IMR-90 (cell line): ENCODE results near the gene PFKFB1. TPM values are rescaled to one million over a fixed set of nuclear protein-coding genes. Genes with fewer than 3 reads are reported as not detected.

Source experiments
- ATAC-seq: fragments of 200-7000 bp; cut with Tn5 transposase; 2 replicates; pipeline ENCODE4 v1.9.1; 2020; ENCODE audit warnings: low read depth, mild to moderate bottlenecking, moderate library complexity
- BruUV-seq: library from RNA; stranded (reverse); fragments of 400-500 nt; replicated peaks from 2 replicates; lab custom pipeline; 2021; lab: Mats Ljungman, UMichigan
- CTCF ChIA-PET: fragments of 300-600 bp; formaldehyde crosslinking; extraction: SDS; loops from one replicate; lab custom pipeline; 2021; ENCODE audit warnings: antibody characterized with exemption; lab: Yijun Ruan, JAX
- POLR2A ChIA-PET: fragments of 300-600 bp; sonication (Branson Sonifier 250); formaldehyde crosslinking; loops from one replicate; lab custom pipeline; 2022; ENCODE audit warnings: antibody characterized with exemption; ENCODE audit not compliant: unreplicated experiment; lab: Charles Lee
- DNase-seq: peaks from one replicate; pipeline ENCODE4 v3.0.0; 2013
- H2AFZ ChIP-seq: replicated peaks from 2 replicates; pipeline ENCODE3; 2013; ENCODE audit warnings: low read length, mild to moderate bottlenecking; ENCODE audit not compliant: poor library complexity
- H2AK5ac ChIP-seq: 2 replicates; pipeline ENCODE4 v1.6.1; 2013; ENCODE audit warnings: low read depth, low read length, inconsistent platforms
- H2AK9ac ChIP-seq: replicated peaks from 2 replicates; pipeline ENCODE3; 2013; ENCODE audit warnings: mild to moderate bottlenecking, low read depth, low read length, moderate library complexity; ENCODE audit not compliant: poor library complexity
- H2BK120ac ChIP-seq: 2 replicates; pipeline ENCODE4 v1.6.1; 2013; ENCODE audit warnings: low read depth, low read length, inconsistent platforms
- H2BK15ac ChIP-seq: 3 replicates; pipeline ENCODE4 v1.6.1; 2013; ENCODE audit warnings: low read depth, low read length, inconsistent platforms
- H2BK20ac ChIP-seq: 2 replicates; pipeline ENCODE4 v1.6.1; 2013; ENCODE audit warnings: low read depth, mild to moderate bottlenecking, inconsistent platforms, low read length, moderate library complexity
- H2BK5ac ChIP-seq: 2 replicates; pipeline ENCODE4 v1.6.1; 2013; ENCODE audit warnings: mild to moderate bottlenecking, low read depth, low read length, inconsistent platforms; ENCODE audit not compliant: poor library complexity, severe bottlenecking
- H3K14ac ChIP-seq: replicated peaks from 2 replicates; pipeline ENCODE4 v1.6.1; 2013; ENCODE audit warnings: low read depth, low read length, inconsistent platforms
- H3K18ac ChIP-seq: 2 replicates; pipeline ENCODE4 v1.6.1; 2013; ENCODE audit warnings: low read depth, low read length, control low read depth
- H3K23ac ChIP-seq: 2 replicates; pipeline ENCODE4 v1.6.1; 2013; ENCODE audit warnings: low read depth, low read length, inconsistent platforms
- H3K27ac ChIP-seq: 2 replicates; pipeline ENCODE4 v1.5.1; 2013; ENCODE audit warnings: mild to moderate bottlenecking, control low read depth, low read length; ENCODE audit not compliant: insufficient read depth
- H3K27me3 ChIP-seq: 2 replicates; pipeline ENCODE4 v1.6.1; 2013; ENCODE audit warnings: low read length; ENCODE audit not compliant: control insufficient read depth, insufficient read depth
- H3K36me3 ChIP-seq: 2 replicates; pipeline ENCODE4 v1.6.1; 2013; ENCODE audit warnings: low read length, mixed read lengths; ENCODE audit not compliant: control insufficient read depth, insufficient read depth
- H3K4ac ChIP-seq: 2 replicates; pipeline ENCODE4 v1.6.1; 2013; ENCODE audit warnings: low read depth, low read length, inconsistent platforms
- H3K4me1 ChIP-seq: 2 replicates; pipeline ENCODE4 v1.6.1; 2013; ENCODE audit warnings: low read length, mixed read lengths; ENCODE audit not compliant: control insufficient read depth, insufficient read depth
- H3K4me2 ChIP-seq: 2 replicates; pipeline ENCODE4 v1.6.1; 2013; ENCODE audit warnings: low read depth, mild to moderate bottlenecking, control low read depth, low read length, moderate library complexity
- H3K4me3 ChIP-seq: 2 replicates; pipeline ENCODE4 v1.5.1; 2013; ENCODE audit warnings: low read depth, mild to moderate bottlenecking, control low read depth, low read length, moderate library complexity; ENCODE audit not compliant: insufficient read depth
- H3K56ac ChIP-seq: 2 replicates; pipeline ENCODE4 v1.6.1; 2013; ENCODE audit warnings: low read length, inconsistent platforms; ENCODE audit not compliant: insufficient read depth; ENCODE audit errors: extremely low read depth
- H3K79me1 ChIP-seq, 2 experiments: 2 replicates each; pipeline ENCODE4 v1.6.1; 2013; ENCODE audit warnings: low read length in 2 of 2, inconsistent platforms in 1 of 2, low read depth in 1 of 2
- H3K9ac ChIP-seq: 2 replicates; pipeline ENCODE4 v1.6.1; 2013; ENCODE audit warnings: low read depth, low read length, control low read depth
- H3K9me1 ChIP-seq: 2 replicates; pipeline ENCODE4 v1.6.1; 2013; ENCODE audit warnings: low read length, inconsistent platforms; ENCODE audit not compliant: insufficient read depth
- H3K9me3 ChIP-seq: 2 replicates; pipeline ENCODE4 v1.6.1; 2013; ENCODE audit warnings: low read length; ENCODE audit not compliant: control insufficient read depth, insufficient read depth
- H4K20me1 ChIP-seq: 2 replicates; pipeline ENCODE4 v1.6.1; 2013; ENCODE audit warnings: low read length, inconsistent platforms; ENCODE audit not compliant: insufficient read depth
- H4K5ac ChIP-seq: 2 replicates; pipeline ENCODE4 v1.6.1; 2013; ENCODE audit warnings: mild to moderate bottlenecking, low read depth, low read length, control low read depth
- H4K8ac ChIP-seq, 2 experiments: 2 replicates each; pipeline ENCODE4 v1.6.1; 2013; ENCODE audit warnings: low read depth in 2 of 2, low read length in 2 of 2, control low read depth in 1 of 2, inconsistent platforms in 1 of 2
- H4K91ac ChIP-seq: 2 replicates; pipeline ENCODE4 v1.6.1; 2013; ENCODE audit warnings: low read depth, low read length, inconsistent platforms; ENCODE audit not compliant: insufficient read depth
- BHLHE40 ChIP-seq: fragments of 150-350 bp; IDR thresholded peaks from 2 replicates; pipeline ENCODE4 v1.6.1; 2016; ENCODE audit warnings: mild to moderate bottlenecking, low read depth, low read length
- CEBPB ChIP-seq: IDR thresholded peaks from 2 replicates; pipeline ENCODE4 v1.6.1; 2012; ENCODE audit warnings: low read depth, low read length, improper control_type of control experiment
- CHD1 ChIP-seq: IDR thresholded peaks from 2 replicates; pipeline ENCODE4 v1.6.1; 2012; ENCODE audit warnings: low read depth, low read length, improper control_type of control experiment
- CTCF ChIP-seq: conservative IDR thresholded peaks from 2 replicates; pipeline ENCODE4 v1.5.1; 2012; ENCODE audit warnings: mild to moderate bottlenecking, low read depth, low read length, improper control_type of control experiment
- ELK1 ChIP-seq: fragments of 150-350 bp; IDR thresholded peaks from 2 replicates; pipeline ENCODE4 v1.6.1; 2016; ENCODE audit warnings: low read depth, mild to moderate bottlenecking, low read length, moderate library complexity, borderline replicate concordance
- FOS ChIP-seq: fragments of 150-350 bp; IDR thresholded peaks from 2 replicates; pipeline ENCODE4 v1.6.1; 2016; ENCODE audit warnings: low read depth, low read length
- MAFK ChIP-seq: IDR thresholded peaks from 2 replicates; pipeline ENCODE4 v1.6.1; 2012; ENCODE audit warnings: low read depth, low read length, improper control_type of control experiment
- MAZ ChIP-seq: IDR thresholded peaks from 2 replicates; pipeline ENCODE4 v1.6.1; 2012; ENCODE audit warnings: low read depth, mild to moderate bottlenecking, low read length, improper control_type of control experiment, moderate library complexity, borderline replicate concordance
- MXI1 ChIP-seq: IDR thresholded peaks from 2 replicates; pipeline ENCODE4 v1.6.1; 2012; ENCODE audit warnings: low read depth, mild to moderate bottlenecking, low read length, moderate library complexity, borderline replicate concordance
- NFE2L2 ChIP-seq: fragments of 150-350 bp; IDR thresholded peaks from 2 replicates; pipeline ENCODE4 v1.6.1; 2016; ENCODE audit warnings: low read depth, mild to moderate bottlenecking, low read length
- POLR2A ChIP-seq: IDR thresholded peaks from 2 replicates; pipeline ENCODE4 v1.6.1; 2012; ENCODE audit warnings: mild to moderate bottlenecking, low read depth, low read length
- RAD21 ChIP-seq: IDR thresholded peaks from 2 replicates; pipeline ENCODE4 v1.6.1; 2012; ENCODE audit warnings: low read length, improper control_type of control experiment
- RCOR1 ChIP-seq: IDR thresholded peaks from 2 replicates; pipeline ENCODE4 v1.6.1; 2012; ENCODE audit warnings: mild to moderate bottlenecking, low read length, improper control_type of control experiment; ENCODE audit not compliant: insufficient replicate concordance
- RFX5 ChIP-seq: IDR thresholded peaks from 2 replicates; pipeline ENCODE4 v1.8.0; 2012; ENCODE audit warnings: low read depth, mild to moderate bottlenecking, low read length, moderate library complexity
- SMC3 ChIP-seq: fragments of 150-350 bp; IDR thresholded peaks from 2 replicates; pipeline ENCODE4 v1.6.1; 2016; ENCODE audit warnings: low read depth, mild to moderate bottlenecking, antibody characterized with exemption, low read length, moderate library complexity
- USF2 ChIP-seq: fragments of 150-350 bp; IDR thresholded peaks from 2 replicates; pipeline ENCODE4 v1.6.1; 2017; ENCODE audit warnings: mild to moderate bottlenecking, antibody characterized with exemption, low read length, low read depth
- WGBS, 2 experiments: methylation state at CpG; one replicate each; pipeline versions ENCODE4 v1.1.5 to v1.1.7; 2013; ENCODE audit warnings: missing lambda C conversion rate in 2 of 2; ENCODE audit not compliant: insufficient read length in 1 of 2; ENCODE audit errors: extremely low coverage in 2 of 2; 5-methylcytosine and 5-hydroxymethylcytosine counted together
- dilution Hi-C: fragments of 300-500 bp; cut with HindIII; formaldehyde crosslinking; loops from one replicate; pipeline ENCODE4 v1.14.3; 2018; ENCODE audit warnings: low sequenced_read_pairs; ENCODE audit not compliant: unreplicated experiment
- in situ Hi-C: fragments of 300-500 bp; cut with MboI; formaldehyde crosslinking; loops from 3 replicates; pipeline ENCODE4 v1.14.3; 2019; ENCODE audit warnings: low sequenced_read_pairs, inconsistent platforms, mixed read lengths
- intact Hi-C: fragments of 100-400 bp; cut with micrococcal nuclease; formaldehyde crosslinking; loops from 2 replicates; pipeline ENCODE4 v1.10.0; 2022
- polyA plus RNA-seq, 3 experiments: library from polyadenylated mRNA; depleted of rRNA; stranded (reverse); fragments of >200 nt; gene quantifications; 2 replicates each; pipeline ENCODE4 v1.2.3, GENCODE V29; 2012; ENCODE audit warnings: low replicate concordance in 1 of 3
- total RNA-seq: library from RNA; depleted of rRNA; stranded (reverse); fragments of >200 nt; gene quantifications from 2 replicates; pipeline ENCODE4 v1.2.3, GENCODE V29; 2012

PFKFB1 gene
- total and polyA plus RNA-seq, 2 of the 4 experiments (the other 2 are of a cell fraction) = under 0.01 to 0.15 TPM

- ChIA-PET POLR2A (no interaction called here), CTCF (no interaction called here)
- Histone ChIP-seq H2AK9ac (no peak overlapping the region), H3K56ac (no peak overlapping the region), H2BK120ac (no peak overlapping the region), H2BK15ac (no peak overlapping the region), H3K4me2 (no peak overlapping the region), H4K5ac (no peak overlapping the region), H4K20me1 (no peaks in the 10 kb centered on the region), H3K9me3 (no peaks in the 10 kb centered on the region), H3K4me1 (no peaks in the 10 kb centered on the region), H2BK20ac (no peak overlapping the region), H3K4me3 (no peak overlapping the region), H3K9me1 (no peaks in the 10 kb centered on the region), H3K27ac (no peak overlapping the region), H3K36me3 (no peaks in the 10 kb centered on the region), H3K27me3 (peaks cover 4% of the 10 kb centered on the region; the same call in 1 of the 2 replicates), H3K79me1 (no peaks in the 10 kb centered on the region), H3K4ac (no peak overlapping the region), H2BK5ac (no peak overlapping the region), H2AK5ac (no peak overlapping the region), H3K18ac (no peak overlapping the region), H2AFZ (no peak overlapping the region), H3K14ac (no peak overlapping the region), H3K23ac (no peak overlapping the region), H4K8ac (no peak overlapping the region), H3K9ac (no peak overlapping the region), H4K91ac (no peak overlapping the region)
- no CpG with 5 or more reads among the region's 6 CpGs for WGBS, 2 experiments
- intact Hi-C loops (no loop called here), dilution Hi-C loops (no loop called here), in situ Hi-C loops (no loop called here)
- BruUV-seq = no TSS peak
- TF ChIP-seq MAFK = no peak
- no peak for TF ChIP-seq NFE2L2
- no peak for TF ChIP-seq CTCF
- TF ChIP-seq MAZ = no peak
- no peak for TF ChIP-seq RFX5
- no peak for TF ChIP-seq FOS
- no peak for TF ChIP-seq CHD1
- TF ChIP-seq POLR2A = no peak
- TF ChIP-seq CEBPB = no peak
- no peak for TF ChIP-seq RAD21
- TF ChIP-seq MXI1 = no peak
- no peak for TF ChIP-seq SMC3
- TF ChIP-seq RCOR1 = no peak
- TF ChIP-seq USF2 = no peak
- no peak for TF ChIP-seq BHLHE40
- no peak for TF ChIP-seq ELK1
- no peak for DNase-seq
- ATAC-seq = no peak
Measured at GRCh38 chrX:54945224-54945623, 48.8 kb downstream of the PFKFB1 start.
